Lung microvascular endothelial cell (primary cell): ENCODE data around the gene TBX2. TPM values are rescaled to one million over a fixed set of nuclear protein-coding genes. Genes with fewer than 3 reads are reported as not detected.
"Not testable (repeated sequence)": the region's sequence is repeated elsewhere in the genome, so short reads cannot be mapped to it uniquely, and the experiment has no call there.

Experiments used
- DNase-seq, 2 donors: peaks; one replicate each; pipeline versions ENCODE4 v3.0.0 to v3.0.0-alpha.2; 2010; ENCODE audit warnings: low read depth in 2 of 2
- total RNA-seq: library from RNA; depleted of rRNA; stranded (reverse); fragments of >200 nt; gene quantifications from 2 replicates; pipeline ENCODE4 v1.2.1, GENCODE V29; 2014

TBX2 gene
- total RNA-seq, 1 donor from 2014 or later, result under 0.01 TPM

DNA sequence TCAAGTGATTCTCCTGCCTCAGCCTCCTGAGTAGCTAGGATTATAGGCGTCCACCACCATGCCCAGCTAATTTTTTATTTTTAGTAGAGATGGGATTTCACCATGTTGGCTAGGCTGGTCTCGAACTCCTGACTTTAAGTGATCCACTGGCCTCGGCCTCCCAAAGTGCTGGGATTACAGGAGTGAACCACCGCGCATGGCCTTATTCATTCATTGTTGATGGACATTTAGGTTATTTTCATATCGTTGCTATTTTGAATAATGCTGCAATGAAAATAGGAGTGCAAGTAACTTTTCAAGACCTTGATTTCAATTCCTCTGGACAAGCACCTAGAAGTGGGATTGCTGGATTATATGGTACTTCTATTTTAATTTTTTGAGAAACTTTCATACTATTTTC, 30.2 kb downstream of the TBX2 start:
- not testable (repeated sequence) for DNase-seq

DNA sequence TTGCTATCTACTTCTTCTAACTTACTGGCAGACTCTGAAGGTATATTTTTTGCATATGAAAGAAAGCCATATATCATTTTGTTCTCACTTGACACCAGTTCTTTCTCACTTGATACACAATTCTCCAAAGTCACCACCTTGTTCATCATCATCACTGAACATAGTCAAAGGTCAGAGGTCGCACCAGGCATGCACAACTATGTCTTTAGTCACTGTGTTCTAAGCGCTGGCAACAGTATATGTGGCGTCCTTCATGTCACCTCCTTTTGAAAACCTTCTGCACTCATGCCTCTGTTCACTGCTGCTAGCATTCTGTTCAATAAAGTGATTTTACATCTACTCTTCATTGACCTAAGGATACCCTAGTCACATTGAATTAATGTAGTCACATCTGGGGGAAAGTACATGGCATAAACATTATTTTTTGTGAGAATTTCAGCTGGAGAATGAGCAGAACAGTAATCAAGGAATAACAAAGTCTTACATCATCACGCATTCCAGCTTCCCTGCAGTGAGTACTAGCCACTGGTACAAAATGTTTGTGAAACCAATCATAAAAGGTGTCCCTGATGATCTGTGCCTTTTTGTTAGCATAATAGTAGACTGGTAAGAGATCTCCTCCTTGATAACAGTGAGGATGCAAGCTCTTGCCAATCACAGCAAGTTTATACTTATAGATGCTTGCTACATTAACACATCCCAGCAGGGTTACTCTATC, 32.1 kb downstream of the TBX2 start:
- no peak for DNase-seq

DNA sequence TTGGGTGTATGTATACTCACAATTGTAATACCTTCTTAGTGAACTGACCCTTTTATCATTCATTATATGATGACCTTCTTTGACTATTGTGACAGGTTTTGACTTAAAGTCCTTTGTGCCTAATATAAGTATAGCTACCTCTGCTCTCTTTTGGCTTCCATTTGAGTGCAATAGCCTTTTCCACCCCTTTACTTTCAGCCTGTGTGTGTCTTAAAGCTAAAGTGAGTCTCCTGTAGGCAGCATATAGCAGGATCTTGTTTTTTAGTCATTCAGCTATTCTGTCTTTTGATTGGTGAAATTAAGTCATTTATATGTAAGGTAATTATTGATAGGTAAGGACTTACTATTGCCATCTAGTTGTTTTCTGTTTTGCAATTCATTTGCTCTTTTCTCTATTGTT, 36.6 kb downstream of the TBX2 start:
- no peak for DNase-seq

DNA sequence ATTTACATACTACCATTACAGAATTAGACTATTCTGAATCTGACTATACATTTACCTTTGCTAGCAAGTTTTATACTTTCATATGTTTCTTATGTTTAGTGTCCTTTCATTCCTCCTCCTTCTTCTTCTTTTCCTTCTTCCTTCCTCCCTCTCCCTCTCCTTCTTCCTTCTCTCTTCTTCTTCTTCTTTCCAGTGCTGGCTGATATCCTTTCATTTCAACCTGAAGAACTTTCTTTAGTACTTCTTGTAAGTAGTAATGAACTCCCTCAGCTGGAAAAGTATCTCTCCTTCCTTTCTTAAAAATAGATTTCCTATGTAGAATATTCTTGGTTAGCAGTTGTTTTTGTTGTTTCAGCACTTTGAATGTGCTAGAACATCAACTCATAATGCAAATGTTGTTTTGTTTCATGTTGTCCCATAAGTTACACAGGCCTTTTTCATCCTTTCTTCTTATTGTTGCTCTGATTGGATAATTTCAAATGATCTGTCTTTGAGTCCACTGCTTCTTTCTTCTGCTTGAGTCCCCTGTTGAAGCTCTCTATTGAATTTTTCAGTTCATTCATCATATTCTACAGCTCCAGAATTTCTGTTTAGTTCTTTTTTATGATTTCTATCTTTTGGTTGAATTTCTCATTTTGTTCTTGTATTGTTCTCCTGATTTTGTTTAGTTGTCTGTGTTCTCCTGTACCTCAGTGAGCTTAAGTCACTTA, 37.5 kb downstream of the TBX2 start:
- DNase-seq, result no peak

DNA sequence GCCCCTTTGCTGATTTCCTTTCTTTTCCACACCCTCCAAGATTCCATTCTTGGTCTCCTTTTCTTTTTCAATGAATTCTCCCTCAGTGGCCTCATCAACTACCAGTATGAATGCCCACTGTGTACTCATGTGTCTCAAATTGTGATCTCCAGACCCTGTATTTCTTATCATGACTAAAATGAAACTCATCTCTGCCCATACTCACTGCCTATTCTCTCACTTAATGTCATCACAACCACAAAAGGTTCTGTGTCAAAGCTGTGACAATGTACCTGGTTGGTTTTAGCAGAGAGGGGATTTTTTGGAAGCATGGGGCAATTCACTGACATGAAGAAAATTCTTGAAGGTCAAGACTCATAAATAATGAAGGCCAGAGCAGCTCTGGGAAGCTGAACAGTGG, 41.1 kb downstream of the TBX2 start:
- DNase-seq, result no peak

DNA sequence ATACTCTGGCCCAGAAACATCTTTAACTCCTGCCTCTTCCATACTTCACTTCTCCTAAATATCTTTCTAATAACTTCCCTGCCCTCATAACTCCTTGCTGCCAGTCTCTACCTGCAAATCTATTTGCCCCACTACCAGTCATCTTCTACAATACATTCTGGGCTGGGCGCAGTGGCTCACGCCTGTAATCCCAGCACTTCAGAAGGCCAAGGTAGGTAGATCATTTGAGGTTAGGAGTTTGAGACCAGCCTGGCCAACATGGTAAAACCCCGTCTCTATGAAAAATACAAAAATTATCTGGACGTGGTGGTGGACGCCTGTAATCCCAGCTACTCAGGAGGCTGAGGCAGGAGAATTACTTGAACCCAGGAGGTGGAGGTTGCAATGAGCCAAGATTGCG, 41.9 kb downstream of the TBX2 start:
- DNase-seq, result not testable (repeated sequence)

DNA sequence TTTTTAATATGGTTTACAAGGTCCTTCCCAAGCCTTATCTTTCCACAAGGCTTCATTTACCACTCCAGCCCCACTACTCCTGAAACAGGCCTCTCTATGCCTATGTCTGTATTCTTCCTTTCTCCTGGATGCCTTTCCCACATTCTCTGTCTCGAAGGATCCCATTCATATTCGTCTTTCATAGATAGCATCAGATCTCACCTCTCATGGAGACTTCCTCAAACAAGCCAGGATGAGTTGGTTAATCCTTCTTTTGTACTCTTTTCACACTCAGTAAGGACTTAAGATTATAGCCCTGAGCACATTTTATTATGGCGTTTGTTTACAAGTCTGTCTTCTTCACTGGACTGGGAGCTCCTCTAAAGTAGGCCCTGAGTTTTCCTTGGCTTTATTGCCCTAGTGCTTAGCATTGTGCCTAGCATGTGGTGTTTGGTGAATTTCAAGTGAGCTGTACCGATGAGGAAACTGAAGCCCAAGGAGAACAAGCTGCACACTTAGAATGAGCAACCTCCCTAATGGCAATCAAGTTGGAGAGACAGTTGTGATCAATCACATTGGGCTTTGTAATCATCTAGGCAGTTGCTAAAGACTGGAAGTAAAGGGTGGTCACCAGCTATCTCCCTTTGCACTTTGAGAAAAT, 42.6 kb downstream of the TBX2 start:
- DNase-seq, result no peak

DNA sequence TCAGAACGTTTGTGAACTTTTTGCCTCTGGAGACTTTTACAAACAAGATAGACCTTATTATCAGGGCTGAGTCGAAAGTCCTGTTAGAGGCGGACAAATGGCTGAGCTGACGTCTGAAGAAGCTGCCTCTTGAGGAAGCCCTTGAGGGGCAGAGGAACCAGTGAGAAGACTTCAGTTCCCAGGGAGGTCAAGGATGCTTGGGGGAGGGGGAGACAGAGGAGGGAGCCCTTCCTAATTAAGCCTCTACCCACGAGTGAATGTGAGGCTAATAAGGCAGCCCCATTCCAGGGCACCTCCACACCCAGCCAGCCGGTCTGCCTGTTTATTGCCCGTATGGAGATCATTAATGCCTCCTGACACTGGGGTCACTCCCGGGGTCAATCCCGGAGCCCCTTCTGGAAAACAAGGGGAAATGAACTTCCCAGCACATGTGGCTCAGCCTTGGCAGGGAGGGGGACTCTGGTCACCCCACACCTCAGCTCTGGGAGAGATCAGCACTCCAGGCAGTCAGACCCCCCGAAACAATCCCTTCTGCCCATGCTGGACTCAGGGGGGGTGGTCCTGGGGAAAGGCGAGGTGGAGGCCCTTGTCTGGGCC, 43.3 kb downstream of the TBX2 start:
- no peak for DNase-seq

DNA sequence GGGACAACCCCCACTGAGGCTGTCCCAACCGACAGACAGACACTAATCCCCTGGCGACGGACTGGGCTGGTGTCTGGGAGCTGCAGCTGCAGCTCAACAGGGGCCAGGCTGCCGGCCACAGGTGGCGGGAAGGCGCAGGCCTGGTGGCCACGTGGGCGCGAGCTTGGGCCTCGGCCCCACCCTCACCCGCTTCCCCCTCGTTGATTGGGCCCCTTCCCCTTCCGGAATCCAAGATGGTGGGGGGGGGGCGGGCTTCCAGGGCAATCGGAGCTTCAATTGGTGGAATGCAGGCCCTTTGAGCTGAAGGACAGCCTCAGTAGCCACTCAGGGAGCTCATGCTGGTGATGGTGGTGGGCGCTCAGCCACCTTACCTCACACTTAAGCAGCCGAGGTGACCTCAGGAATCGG, 43.8 kb downstream of the TBX2 start:
- DNase-seq, result no peak

DNA sequence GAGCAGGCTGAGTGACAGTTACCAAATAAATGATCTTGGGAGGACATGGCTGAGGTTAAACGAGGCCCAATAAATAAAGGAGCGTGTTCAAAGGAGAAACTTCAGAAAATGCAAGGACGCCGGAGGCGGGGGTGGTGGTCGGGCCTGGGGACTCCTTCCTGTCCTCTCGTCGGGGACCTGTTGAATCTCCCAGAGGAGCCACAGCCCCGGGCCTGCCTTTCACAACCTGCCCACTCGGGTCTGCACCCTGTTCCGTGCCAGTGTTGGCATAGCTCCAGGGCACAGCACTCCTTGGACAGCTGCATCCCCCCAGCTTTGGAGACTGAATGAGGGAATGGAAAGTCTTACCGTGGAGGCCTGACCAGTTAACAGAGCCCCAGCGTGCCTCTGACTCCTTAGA, 44.4 kb downstream of the TBX2 start:
- DNase-seq, result no peak

DNA sequence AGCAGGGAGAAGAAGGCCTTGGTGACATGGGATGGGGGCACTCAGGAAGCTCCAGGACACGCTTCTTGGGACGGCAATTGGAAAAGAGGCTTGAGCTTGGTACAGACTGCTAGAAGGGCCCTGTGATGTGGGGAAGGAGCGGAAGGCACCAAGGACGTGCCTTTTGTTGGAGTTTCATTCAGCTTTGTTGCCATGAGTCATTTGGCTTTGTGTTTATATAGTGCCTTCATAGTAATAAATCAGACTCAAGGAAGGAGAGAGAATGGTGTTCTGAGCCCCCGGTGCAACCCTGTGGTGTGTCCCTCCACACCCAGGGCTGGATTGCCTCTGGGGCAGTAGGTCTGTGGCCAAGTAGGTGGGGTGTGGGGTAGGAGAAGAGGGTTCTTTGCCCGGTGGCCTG, 45.2 kb downstream of the TBX2 start:
- DNase-seq, result peak in 1 of 2 donors; percentile 13

DNA sequence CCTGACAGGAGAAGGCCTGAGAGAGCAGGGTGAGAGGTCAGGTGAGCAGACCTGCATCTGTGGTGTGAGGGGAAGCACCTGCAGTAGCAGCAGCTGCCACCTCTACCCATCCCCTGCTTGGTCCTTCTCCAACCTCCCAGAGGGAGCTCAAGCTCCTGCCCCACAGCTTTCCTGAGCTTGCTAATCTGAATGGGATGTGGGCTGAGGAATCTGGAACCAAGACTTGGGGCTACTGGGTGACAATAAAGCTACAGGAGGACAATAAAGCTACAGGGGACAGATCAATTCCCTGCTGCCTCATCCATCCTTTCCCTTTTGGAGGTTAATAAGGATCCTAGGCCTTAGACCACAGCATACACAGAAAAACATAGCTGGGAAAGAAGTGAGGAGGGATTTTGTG, 47.7 kb downstream of the TBX2 start:
- DNase-seq, result no peak

DNA sequence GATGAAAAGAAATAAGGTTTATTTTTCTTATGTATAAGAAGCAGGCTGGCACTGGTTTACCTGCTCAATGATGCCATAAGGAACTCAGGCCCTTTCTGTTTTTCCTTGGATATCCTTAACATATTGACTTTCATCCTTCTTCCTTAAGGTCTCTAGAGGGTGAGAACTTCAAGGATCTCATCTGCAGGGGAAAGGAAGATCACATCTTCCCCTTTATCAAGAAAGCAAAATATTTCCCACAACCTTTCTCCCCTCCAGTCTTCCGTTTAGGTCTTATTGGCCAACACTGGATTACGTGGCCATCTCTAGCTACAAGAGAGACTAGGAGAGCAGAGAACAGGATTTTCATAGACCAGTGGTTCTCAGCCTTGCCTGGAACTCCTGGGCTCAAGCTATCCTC, 48.4 kb downstream of the TBX2 start:
- no peak for DNase-seq

DNA sequence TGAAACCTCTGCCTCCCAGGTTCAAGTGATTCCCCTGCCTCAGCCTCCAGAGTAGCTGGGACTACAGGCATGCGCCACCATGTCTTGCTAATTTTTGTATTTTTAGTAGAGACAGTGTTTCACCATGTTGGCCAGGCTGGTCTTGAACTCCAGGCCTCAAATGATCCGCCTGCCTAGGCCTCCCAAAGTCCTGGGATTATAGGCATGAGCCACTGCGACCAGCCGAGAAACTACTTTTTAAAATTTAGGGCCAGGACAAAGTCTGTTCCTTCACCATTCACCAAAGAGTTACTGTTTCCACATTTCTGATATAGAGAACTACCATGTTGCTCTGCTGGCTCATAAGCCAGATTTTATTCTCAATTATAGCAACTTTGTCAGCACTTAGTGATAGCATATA, 49.5 kb downstream of the TBX2 start:
- not testable (repeated sequence) for DNase-seq

DNA sequence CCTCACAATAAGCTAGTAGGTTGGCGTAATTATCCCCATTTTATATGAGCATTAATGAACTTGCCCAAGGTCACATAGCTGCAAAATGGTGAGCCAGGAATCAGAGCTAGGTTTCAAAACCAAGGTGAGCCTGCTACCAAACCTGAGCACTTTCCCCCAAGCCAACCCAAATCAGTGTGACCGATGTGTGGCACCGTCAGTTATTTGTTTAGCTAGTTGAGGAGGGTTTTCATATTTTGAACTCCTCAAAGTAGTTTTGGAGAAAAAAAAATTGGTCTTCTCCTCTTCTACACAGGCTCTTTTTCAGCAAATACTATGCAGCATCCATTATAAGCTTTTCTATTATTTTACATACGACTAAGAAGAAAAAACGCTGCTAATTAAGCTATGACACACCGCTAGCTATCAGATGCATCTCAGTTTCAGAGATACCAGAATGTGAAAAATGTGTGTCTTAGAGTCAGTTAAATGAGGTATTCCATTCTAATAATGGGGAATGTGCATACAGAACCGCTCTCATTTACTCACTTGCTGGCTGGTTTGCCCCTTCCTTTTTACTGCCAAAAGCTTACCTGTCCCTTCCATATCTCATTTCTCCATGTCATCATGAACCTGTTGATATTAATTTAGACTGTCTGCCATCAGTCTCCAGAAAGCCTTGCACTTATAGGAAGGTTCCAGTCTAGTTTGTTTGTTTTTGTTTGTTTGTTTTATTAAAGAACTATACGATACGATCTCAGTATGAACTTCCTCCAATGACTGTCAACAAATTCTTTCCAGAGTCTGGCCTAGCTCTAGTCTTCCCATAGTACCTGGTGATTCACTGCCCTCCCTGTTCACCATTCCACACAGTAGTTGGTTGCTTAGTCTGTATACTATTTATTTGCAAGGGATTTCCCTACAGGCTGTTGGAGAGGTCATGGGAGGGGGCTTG, 50.3 kb downstream of the TBX2 start:
- no peak for DNase-seq

DNA sequence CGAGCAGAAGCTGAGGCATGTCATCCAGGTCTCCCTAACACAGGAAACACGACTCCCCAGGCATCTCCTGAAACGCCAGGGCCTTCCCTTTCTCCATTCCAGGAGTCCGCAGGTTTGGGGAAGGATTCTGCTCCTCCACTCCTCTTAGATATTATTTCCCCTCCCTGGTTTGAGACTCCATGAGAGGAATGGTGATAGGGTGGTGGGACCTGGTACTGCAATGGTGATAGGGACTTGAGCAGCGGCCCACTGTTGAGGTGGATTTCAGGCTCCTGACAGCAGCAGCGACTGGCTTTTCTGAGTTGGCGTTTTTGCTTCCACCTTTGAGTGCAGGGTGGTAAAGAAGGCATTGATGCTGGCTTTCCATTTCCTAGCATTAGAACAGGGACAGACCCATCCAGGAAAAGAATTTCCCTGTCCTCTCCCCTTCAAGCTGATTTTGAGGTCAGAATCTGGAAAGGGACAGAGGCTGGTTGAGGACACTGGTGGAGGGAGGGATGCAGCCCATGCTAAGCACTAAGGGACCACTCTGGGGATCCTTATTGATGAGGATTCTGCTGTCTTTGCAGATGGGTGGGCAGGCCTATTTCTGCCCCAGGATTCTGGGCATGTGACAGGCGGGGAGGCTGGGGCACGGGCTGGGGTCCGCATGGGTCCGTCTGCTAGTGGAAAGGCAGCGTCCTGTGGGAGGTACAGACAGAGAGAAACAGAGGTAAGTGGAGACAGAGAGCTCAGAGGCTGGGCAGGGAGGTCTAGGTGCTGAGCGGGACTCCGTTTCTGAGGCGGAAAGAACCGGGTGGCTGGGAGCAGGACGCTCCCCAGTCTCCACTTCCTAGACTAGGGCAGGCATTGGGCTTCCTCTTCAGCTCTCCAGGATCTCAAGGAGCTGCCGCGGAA, 51.2 kb downstream of the TBX2 start:
- DNase-seq, result no peak

DNA sequence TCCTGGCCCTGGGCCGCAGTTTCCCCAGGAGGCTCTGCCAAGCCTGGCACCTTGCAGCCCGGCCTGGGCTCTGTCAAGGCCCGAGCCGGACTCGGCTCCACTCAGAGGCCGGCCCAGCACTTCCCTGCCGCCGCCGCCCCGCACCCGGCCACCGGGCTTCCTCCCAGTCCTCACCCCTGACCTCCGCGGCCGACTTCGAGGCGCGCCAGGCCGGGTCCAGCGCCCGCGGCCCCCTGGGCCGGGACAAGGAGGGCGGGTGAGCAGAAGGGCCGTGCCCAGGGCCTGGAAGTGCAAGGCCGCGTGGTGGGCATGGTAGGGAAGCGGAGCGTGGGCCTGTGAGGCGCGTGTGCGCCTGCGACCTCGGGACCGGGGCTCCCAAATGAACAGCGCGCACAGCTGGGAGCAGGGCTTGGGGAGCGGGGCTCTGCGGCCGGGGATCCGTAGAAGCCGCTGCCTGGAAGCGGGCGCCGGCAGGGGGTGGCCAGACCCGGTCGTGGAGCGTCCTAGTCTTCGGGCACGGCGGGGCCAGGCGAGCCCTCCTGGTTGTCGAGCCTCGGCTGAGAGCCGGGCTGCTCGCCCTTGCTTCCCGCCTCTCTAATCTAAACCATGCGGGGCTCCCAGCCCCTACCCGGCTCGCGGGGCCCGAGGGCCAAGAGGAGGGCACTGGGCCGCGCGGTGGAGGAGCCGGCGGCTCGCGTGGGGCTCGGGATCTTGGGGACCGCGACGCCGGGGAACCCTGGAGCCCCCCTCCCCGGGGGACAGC, 52.1 kb downstream of the TBX2 start:
- DNase-seq, result no peak

DNA sequence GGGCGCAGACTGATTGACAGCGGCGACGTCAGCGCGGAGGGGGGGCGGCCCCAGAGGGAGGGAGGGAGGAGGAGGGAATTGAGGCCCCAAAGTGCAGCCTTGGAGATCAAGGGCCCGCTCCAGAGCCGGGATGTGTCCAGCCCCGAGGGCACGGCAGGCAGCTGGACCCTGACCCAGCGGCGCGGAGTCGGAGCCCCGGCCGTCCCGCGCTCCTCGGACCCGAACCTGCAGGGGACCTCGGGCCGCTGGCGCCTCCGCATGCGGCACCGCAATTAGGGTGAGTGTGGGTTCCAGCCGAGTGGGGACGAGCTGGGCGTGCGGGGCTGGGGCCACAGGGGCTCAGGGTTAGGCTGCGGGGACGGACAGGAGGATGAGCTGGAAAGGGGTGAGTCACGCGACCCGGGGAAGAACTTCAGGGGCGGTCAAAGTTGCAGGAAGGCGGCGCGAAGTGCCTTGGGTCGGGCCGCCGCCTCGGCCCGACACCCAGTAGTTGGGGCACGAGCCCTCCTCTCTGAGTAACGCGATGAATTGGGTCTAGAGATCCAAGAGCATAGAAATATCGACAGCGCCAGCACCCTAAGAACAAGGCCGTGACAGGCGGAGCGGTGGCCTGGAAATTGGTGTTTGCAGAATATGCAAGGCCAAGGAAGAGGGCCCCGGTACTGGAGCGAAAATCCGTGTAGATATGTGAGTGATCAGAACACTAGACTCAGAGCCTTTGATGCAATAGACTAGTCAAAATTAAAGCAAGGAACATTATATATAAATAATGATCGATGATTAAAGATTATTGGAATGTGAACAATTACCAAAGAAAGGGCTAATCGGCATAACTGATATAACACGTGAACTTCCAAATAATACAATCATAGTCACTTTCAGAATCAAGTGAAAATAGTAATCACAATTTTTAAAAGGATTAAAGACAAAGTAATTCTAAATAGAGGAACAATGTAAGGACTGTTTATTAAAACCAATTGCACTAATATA, 53.0 kb downstream of the TBX2 start, which contains the start of gene TBX4:
Gene TBX4 (plus strand): TSS at position 122 of the 990 bp plus-strand sequence. CDS start 4,069 bp downstream, outside the sequence.
- DNase-seq, result no peak
